HepG2 (cell line): ENCODE data around the gene PDIA5. TPM values are rescaled to one million over a fixed set of nuclear protein-coding genes. Genes with fewer than 3 reads are reported as not detected.

Experiments used
- ATF7 ChIP-seq, 2 experiments: fragments of 450-650 bp in 1 of 2; sonication (generic) in 1 of 2; formaldehyde crosslinking in 1 of 2; IDR thresholded peaks; 2 replicates each; pipeline versions ENCODE4 v1.4.0 to v1.6.1; 2016 to 2020; ENCODE audit warnings: antibody characterized with exemption in 1 of 2, mild to moderate bottlenecking in 1 of 2, missing genetic modification reagents in 1 of 2
- DDIT3 ChIP-seq: sonication (generic); formaldehyde crosslinking; IDR thresholded peaks from 2 replicates; pipeline ENCODE4 v1.4.0; 2020; ENCODE audit warnings: mild to moderate bottlenecking, missing genetic modification reagents
- DPF2 ChIP-seq: sonication (generic); formaldehyde crosslinking; IDR thresholded peaks from 2 replicates; pipeline ENCODE4 v1.4.0; 2020; ENCODE audit warnings: mild to moderate bottlenecking, low read depth, missing genetic modification reagents, borderline replicate concordance
- EHMT2 ChIP-seq: fragments of 200-600 bp; sonication (generic); IDR thresholded peaks from 2 replicates; pipeline ENCODE4 v1.7.0; 2017; ENCODE audit warnings: antibody characterized with exemption, low read depth, low read length, borderline replicate concordance
- FLYWCH1 ChIP-seq: sonication (generic); formaldehyde crosslinking; IDR thresholded peaks from 2 replicates; pipeline ENCODE4 v1.8.1; 2023; ENCODE audit warnings: mild to moderate bottlenecking, missing genetic modification reagents
- FOSL1 ChIP-seq: sonication (generic); formaldehyde crosslinking; IDR thresholded peaks from 2 replicates; pipeline ENCODE4 v1.9.0; 2021; ENCODE audit warnings: missing genetic modification reagents, borderline replicate concordance
- HMGA1 ChIP-seq: sonication (generic); formaldehyde crosslinking; conservative IDR thresholded peaks from 2 replicates; pipeline ENCODE4 v1.4.0; 2020; ENCODE audit warnings: missing genetic modification reagents
- KAT7 ChIP-seq: IDR thresholded peaks from 2 replicates; pipeline ENCODE4 v1.6.1; 2018; ENCODE audit warnings: borderline replicate concordance, missing compliant biosample characterization
- KDM5B ChIP-seq: sonication (generic); formaldehyde crosslinking; IDR thresholded peaks from 2 replicates; pipeline ENCODE4 v1.4.0; 2020; ENCODE audit warnings: missing genetic modification reagents, mild to moderate bottlenecking, borderline replicate concordance
- KLF12 ChIP-seq: sonication (generic); formaldehyde crosslinking; IDR thresholded peaks from 2 replicates; pipeline ENCODE4 v1.4.0; 2020; ENCODE audit warnings: missing genetic modification reagents, borderline replicate concordance
- MYC ChIP-seq: sonication (generic); formaldehyde crosslinking; IDR thresholded peaks from 2 replicates; pipeline ENCODE4 v1.9.0; 2021; ENCODE audit warnings: missing genetic modification reagents, borderline replicate concordance
- NKX3-1 ChIP-seq: sonication (generic); formaldehyde crosslinking; IDR thresholded peaks from 2 replicates; pipeline ENCODE4 v1.5.0; 2020; ENCODE audit warnings: missing genetic modification reagents
- PPARG ChIP-seq: conservative IDR thresholded peaks from 2 replicates; pipeline ENCODE4 v1.6.1; 2016; ENCODE audit warnings: missing biosample characterization, missing genetic modification reagents
- SNAI1 ChIP-seq: sonication (generic); formaldehyde crosslinking; IDR thresholded peaks from 2 replicates; pipeline ENCODE4 v1.5.0; 2020; ENCODE audit warnings: mild to moderate bottlenecking, missing genetic modification reagents, borderline replicate concordance
- SYNCRIP ChIP-seq: fragments of 200-400 bp; formaldehyde crosslinking; IDR thresholded peaks from 2 replicates; pipeline ENCODE4 v1.6.1; 2018; ENCODE audit warnings: mild to moderate bottlenecking, low read depth, low read length; ENCODE audit not compliant: insufficient read depth
- U2AF1 ChIP-seq: fragments of 200-400 bp; formaldehyde crosslinking; optimal IDR thresholded peaks from 2 replicates; pipeline ENCODE3; 2017; ENCODE audit warnings: mild to moderate bottlenecking, low read depth, low read length
- ZBTB1 ChIP-seq: sonication (generic); formaldehyde crosslinking; IDR thresholded peaks from 2 replicates; pipeline ENCODE4 v1.4.0; 2020; ENCODE audit warnings: missing genetic modification reagents, borderline replicate concordance
- ZNF232 ChIP-seq: sonication (generic); formaldehyde crosslinking; IDR thresholded peaks from 2 replicates; pipeline ENCODE4 v1.4.0; 2020; ENCODE audit warnings: missing genetic modification reagents, borderline replicate concordance
- ZNF235 ChIP-seq: sonication (generic); formaldehyde crosslinking; IDR thresholded peaks from 2 replicates; pipeline ENCODE4 v1.8.1; 2023; ENCODE audit warnings: mild to moderate bottlenecking, missing genetic modification reagents, borderline replicate concordance
- ZNF468 ChIP-seq: sonication (generic); formaldehyde crosslinking; IDR thresholded peaks from 2 replicates; pipeline ENCODE4 v1.8.0; 2022; ENCODE audit warnings: mild to moderate bottlenecking, moderate library complexity, missing genetic modification reagents
- ZNF546 ChIP-seq: sonication (generic); formaldehyde crosslinking; conservative IDR thresholded peaks from 2 replicates; pipeline ENCODE4 v1.8.1; 2023; ENCODE audit warnings: mild to moderate bottlenecking, missing genetic modification reagents
- ZNF556 ChIP-seq: sonication (generic); formaldehyde crosslinking; IDR thresholded peaks from 2 replicates; pipeline ENCODE4 v1.4.0; 2020; ENCODE audit warnings: mild to moderate bottlenecking, missing genetic modification reagents, borderline replicate concordance
- ZNF720 ChIP-seq: sonication (generic); formaldehyde crosslinking; IDR thresholded peaks from 2 replicates; pipeline ENCODE4 v1.4.0; 2020; ENCODE audit warnings: missing genetic modification reagents
- ZNF747 ChIP-seq: sonication (generic); formaldehyde crosslinking; IDR thresholded peaks from 2 replicates; pipeline ENCODE4 v1.8.1; 2023; ENCODE audit warnings: missing genetic modification reagents, mild to moderate bottlenecking, borderline replicate concordance
- ZNF770 ChIP-seq: sonication (generic); formaldehyde crosslinking; IDR thresholded peaks from 2 replicates; pipeline ENCODE4 v1.5.0; 2020; ENCODE audit warnings: mild to moderate bottlenecking, missing genetic modification reagents
- ZNF781 ChIP-seq: sonication (generic); formaldehyde crosslinking; IDR thresholded peaks from 2 replicates; pipeline ENCODE4 v1.5.1; 2020; ENCODE audit warnings: borderline replicate concordance, mild to moderate bottlenecking, missing genetic modification reagents; ENCODE audit errors: not compliant biosample characterization
- ZNF792 ChIP-seq: IDR thresholded peaks from 2 replicates; pipeline ENCODE4 v1.6.1; 2016
- ZNF841 ChIP-seq: sonication (generic); formaldehyde crosslinking; IDR thresholded peaks from 2 replicates; pipeline ENCODE4 v1.8.1; 2023; ENCODE audit warnings: missing genetic modification reagents, borderline replicate concordance
- polyA plus RNA-seq, 8 experiments: library from polyadenylated mRNA; depleted of rRNA in 3 of 8; stranded (reverse) in 7 of 8; unstranded in 1 of 8; fragments of >200 nt; fragmentation: Illumina TruSeq in 4 of 8; extraction: Trizol in 4 of 8; gene quantifications; 2 replicates each; pipeline versions ENCODE4 v1.2.1 to v1.2.3, GENCODE V29; 2011 to 2016; ENCODE audit warnings: low read depth in 4 of 8, missing spikeins in 1 of 8, mixed read lengths in 1 of 8; ENCODE audit not compliant: insufficient read depth in 1 of 8
- total RNA-seq, 5 experiments: library from RNA; depleted of rRNA; stranded (reverse); fragments of >200 nt; fragmentation: Illumina TruSeq; extraction: Trizol; gene quantifications; 2 replicates each; pipeline ENCODE4 v1.2.3, GENCODE V29; 2016; ENCODE audit warnings: low read depth in 1 of 5
- TF ChIP-seq, protein P1 (sequence below): sonication (generic); formaldehyde crosslinking; IDR thresholded peaks from 2 replicates; pipeline ENCODE4 v1.4.0; 2020; ENCODE audit warnings: missing genetic modification reagents

Gene PDIA5
- total and polyA plus RNA-seq, 2 of the 13 experiments (the other 11 are each of a cell fraction or from before 2014, with no cell fraction given) = 51.3 to 74.3 TPM

- no peak for TF ChIP-seq NKX3-1 (CRISPR knock-in tag)
- 0 out of 2 replicates have a peak, but pooled peaks have one; percentile 21 for TF ChIP-seq KDM5B (CRISPR knock-in tag)
- no peak for TF ChIP-seq DDIT3
- TF ChIP-seq HMGA1 (CRISPR knock-in tag) = no peak
- TF ChIP-seq EHMT2 = no peak
- 0 out of 2 replicates have a peak, but pooled peaks have one; percentile 33 for TF ChIP-seq DPF2 (CRISPR knock-in tag)
- no peak for TF ChIP-seq SYNCRIP
- no peak for TF ChIP-seq ZNF792 (CRISPR knock-in tag)
- no peak for TF ChIP-seq PPARG (CRISPR knock-in tag)
- no peak for TF ChIP-seq U2AF1
- TF ChIP-seq ZNF781 (CRISPR knock-in tag) = no peak
- no peak for TF ChIP-seq FOSL1 (CRISPR knock-in tag)
- no peak for TF ChIP-seq ZNF468 (CRISPR knock-in tag)
- no peak for TF ChIP-seq ZNF235
- no peak for TF ChIP-seq ZNF546 (CRISPR knock-in tag)
- no peak for TF ChIP-seq ATF7 (IDR thresholded peaks at IDR 0.05)
- TF ChIP-seq ATF7 (CRISPR knock-in tag; IDR thresholded peaks at IDR 0.05) = no peak
- TF ChIP-seq ZNF720 (CRISPR knock-in tag) = no peak
- TF ChIP-seq ZNF841 (CRISPR knock-in tag) = no peak
- no peak for TF ChIP-seq ZBTB1 (CRISPR knock-in tag)
- no peak for TF ChIP-seq SNAI1 (CRISPR knock-in tag)
- no peak for TF ChIP-seq FLYWCH1 (CRISPR knock-in tag)
- peak; percentile 72 for TF ChIP-seq ZNF770 (CRISPR knock-in tag)
- TF ChIP-seq KAT7 (CRISPR knock-in tag) = no peak
- TF ChIP-seq ZNF556 = no peak
- TF ChIP-seq MYC = no peak
- no peak for TF ChIP-seq ZNF747 (CRISPR knock-in tag)
- TF ChIP-seq ZNF232 = no peak
- no peak for TF ChIP-seq KLF12 (CRISPR knock-in tag)
- TF ChIP-seq, protein P1, sequence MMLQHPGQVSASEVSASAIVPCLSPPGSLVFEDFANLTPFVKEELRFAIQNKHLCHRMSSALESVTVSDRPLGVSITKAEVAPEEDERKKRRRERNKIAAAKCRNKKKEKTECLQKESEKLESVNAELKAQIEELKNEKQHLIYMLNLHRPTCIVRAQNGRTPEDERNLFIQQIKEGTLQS = no peak
Observed at GRCh38 chr3:123084738-123085237, 18.0 kb downstream of the PDIA5 start (continued).
